IMR-90 (cell line): ENCODE measurements around the gene AKIP1. TPM values are rescaled to one million over a fixed set of nuclear protein-coding genes. Genes with fewer than 3 reads are reported as not detected.

ENCODE experiments used
- ATAC-seq: fragments of 200-7000 bp; cut with Tn5 transposase; 2 replicates; pipeline ENCODE4 v1.9.1; 2020; ENCODE audit warnings: low read depth, mild to moderate bottlenecking, moderate library complexity
- Bru-seq: library from RNA; stranded (reverse); fragments of 400-500 nt; gene quantifications from one replicate; lab custom pipeline; 2021; lab: Mats Ljungman, UMichigan
- BruChase-seq, 2 experiments: library from RNA; stranded (reverse); fragments of 400-500 nt; gene quantifications; one replicate each; lab custom pipeline; 2021; lab: Mats Ljungman, UMichigan
- BruUV-seq: library from RNA; stranded (reverse); fragments of 400-500 nt; replicated peaks from 2 replicates; lab custom pipeline; 2021; lab: Mats Ljungman, UMichigan
- CTCF ChIA-PET: fragments of 300-600 bp; formaldehyde crosslinking; extraction: SDS; loops from one replicate; lab custom pipeline; 2021; ENCODE audit warnings: antibody characterized with exemption; lab: Yijun Ruan, JAX
- POLR2A ChIA-PET: fragments of 300-600 bp; sonication (Branson Sonifier 250); formaldehyde crosslinking; loops from one replicate; lab custom pipeline; 2022; ENCODE audit warnings: antibody characterized with exemption; ENCODE audit not compliant: unreplicated experiment; lab: Charles Lee
- DNase-seq: peaks from one replicate; pipeline ENCODE4 v3.0.0; 2013
- H2AFZ ChIP-seq: replicated peaks from 2 replicates; pipeline ENCODE3; 2013; ENCODE audit warnings: low read length, mild to moderate bottlenecking; ENCODE audit not compliant: poor library complexity
- H2AK5ac ChIP-seq: 2 replicates; pipeline ENCODE4 v1.6.1; 2013; ENCODE audit warnings: low read depth, low read length, inconsistent platforms
- H2AK9ac ChIP-seq: replicated peaks from 2 replicates; pipeline ENCODE3; 2013; ENCODE audit warnings: mild to moderate bottlenecking, low read depth, low read length, moderate library complexity; ENCODE audit not compliant: poor library complexity
- H2BK120ac ChIP-seq: 2 replicates; pipeline ENCODE4 v1.6.1; 2013; ENCODE audit warnings: low read depth, low read length, inconsistent platforms
- H2BK15ac ChIP-seq: 3 replicates; pipeline ENCODE4 v1.6.1; 2013; ENCODE audit warnings: low read depth, low read length, inconsistent platforms
- H2BK20ac ChIP-seq: 2 replicates; pipeline ENCODE4 v1.6.1; 2013; ENCODE audit warnings: low read depth, mild to moderate bottlenecking, inconsistent platforms, low read length, moderate library complexity
- H2BK5ac ChIP-seq: 2 replicates; pipeline ENCODE4 v1.6.1; 2013; ENCODE audit warnings: mild to moderate bottlenecking, low read depth, low read length, inconsistent platforms; ENCODE audit not compliant: poor library complexity, severe bottlenecking
- H3K14ac ChIP-seq: replicated peaks from 2 replicates; pipeline ENCODE4 v1.6.1; 2013; ENCODE audit warnings: low read depth, low read length, inconsistent platforms
- H3K18ac ChIP-seq: 2 replicates; pipeline ENCODE4 v1.6.1; 2013; ENCODE audit warnings: low read depth, low read length, control low read depth
- H3K23ac ChIP-seq: 2 replicates; pipeline ENCODE4 v1.6.1; 2013; ENCODE audit warnings: low read depth, low read length, inconsistent platforms
- H3K27ac ChIP-seq: 2 replicates; pipeline ENCODE4 v1.5.1; 2013; ENCODE audit warnings: mild to moderate bottlenecking, control low read depth, low read length; ENCODE audit not compliant: insufficient read depth
- H3K27me3 ChIP-seq: 2 replicates; pipeline ENCODE4 v1.6.1; 2013; ENCODE audit warnings: low read length; ENCODE audit not compliant: control insufficient read depth, insufficient read depth
- H3K36me3 ChIP-seq: 2 replicates; pipeline ENCODE4 v1.6.1; 2013; ENCODE audit warnings: low read length, mixed read lengths; ENCODE audit not compliant: control insufficient read depth, insufficient read depth
- H3K4ac ChIP-seq: 2 replicates; pipeline ENCODE4 v1.6.1; 2013; ENCODE audit warnings: low read depth, low read length, inconsistent platforms
- H3K4me1 ChIP-seq: 2 replicates; pipeline ENCODE4 v1.6.1; 2013; ENCODE audit warnings: low read length, mixed read lengths; ENCODE audit not compliant: control insufficient read depth, insufficient read depth
- H3K4me2 ChIP-seq: 2 replicates; pipeline ENCODE4 v1.6.1; 2013; ENCODE audit warnings: low read depth, mild to moderate bottlenecking, control low read depth, low read length, moderate library complexity
- H3K4me3 ChIP-seq: 2 replicates; pipeline ENCODE4 v1.5.1; 2013; ENCODE audit warnings: low read depth, mild to moderate bottlenecking, control low read depth, low read length, moderate library complexity; ENCODE audit not compliant: insufficient read depth
- H3K56ac ChIP-seq: 2 replicates; pipeline ENCODE4 v1.6.1; 2013; ENCODE audit warnings: low read length, inconsistent platforms; ENCODE audit not compliant: insufficient read depth; ENCODE audit errors: extremely low read depth
- H3K79me1 ChIP-seq, 2 experiments: 2 replicates each; pipeline ENCODE4 v1.6.1; 2013; ENCODE audit warnings: low read length in 2 of 2, inconsistent platforms in 1 of 2, low read depth in 1 of 2
- H3K9ac ChIP-seq: 2 replicates; pipeline ENCODE4 v1.6.1; 2013; ENCODE audit warnings: low read depth, low read length, control low read depth
- H3K9me1 ChIP-seq: 2 replicates; pipeline ENCODE4 v1.6.1; 2013; ENCODE audit warnings: low read length, inconsistent platforms; ENCODE audit not compliant: insufficient read depth
- H3K9me3 ChIP-seq: 2 replicates; pipeline ENCODE4 v1.6.1; 2013; ENCODE audit warnings: low read length; ENCODE audit not compliant: control insufficient read depth, insufficient read depth
- H4K20me1 ChIP-seq: 2 replicates; pipeline ENCODE4 v1.6.1; 2013; ENCODE audit warnings: low read length, inconsistent platforms; ENCODE audit not compliant: insufficient read depth
- H4K5ac ChIP-seq: 2 replicates; pipeline ENCODE4 v1.6.1; 2013; ENCODE audit warnings: mild to moderate bottlenecking, low read depth, low read length, control low read depth
- H4K8ac ChIP-seq, 2 experiments: 2 replicates each; pipeline ENCODE4 v1.6.1; 2013; ENCODE audit warnings: low read depth in 2 of 2, low read length in 2 of 2, control low read depth in 1 of 2, inconsistent platforms in 1 of 2
- H4K91ac ChIP-seq: 2 replicates; pipeline ENCODE4 v1.6.1; 2013; ENCODE audit warnings: low read depth, low read length, inconsistent platforms; ENCODE audit not compliant: insufficient read depth
- BHLHE40 ChIP-seq: fragments of 150-350 bp; IDR thresholded peaks from 2 replicates; pipeline ENCODE4 v1.6.1; 2016; ENCODE audit warnings: mild to moderate bottlenecking, low read depth, low read length
- CEBPB ChIP-seq: IDR thresholded peaks from 2 replicates; pipeline ENCODE4 v1.6.1; 2012; ENCODE audit warnings: low read depth, low read length, improper control_type of control experiment
- CHD1 ChIP-seq: IDR thresholded peaks from 2 replicates; pipeline ENCODE4 v1.6.1; 2012; ENCODE audit warnings: low read depth, low read length, improper control_type of control experiment
- MAFK ChIP-seq: IDR thresholded peaks from 2 replicates; pipeline ENCODE4 v1.6.1; 2012; ENCODE audit warnings: low read depth, low read length, improper control_type of control experiment
- MAZ ChIP-seq: IDR thresholded peaks from 2 replicates; pipeline ENCODE4 v1.6.1; 2012; ENCODE audit warnings: low read depth, mild to moderate bottlenecking, low read length, improper control_type of control experiment, moderate library complexity, borderline replicate concordance
- MXI1 ChIP-seq: IDR thresholded peaks from 2 replicates; pipeline ENCODE4 v1.6.1; 2012; ENCODE audit warnings: low read depth, mild to moderate bottlenecking, low read length, moderate library complexity, borderline replicate concordance
- POLR2A ChIP-seq: IDR thresholded peaks from 2 replicates; pipeline ENCODE4 v1.6.1; 2012; ENCODE audit warnings: mild to moderate bottlenecking, low read depth, low read length
- RCOR1 ChIP-seq: IDR thresholded peaks from 2 replicates; pipeline ENCODE4 v1.6.1; 2012; ENCODE audit warnings: mild to moderate bottlenecking, low read length, improper control_type of control experiment; ENCODE audit not compliant: insufficient replicate concordance
- USF2 ChIP-seq: fragments of 150-350 bp; IDR thresholded peaks from 2 replicates; pipeline ENCODE4 v1.6.1; 2017; ENCODE audit warnings: mild to moderate bottlenecking, antibody characterized with exemption, low read length, low read depth
- WGBS, 2 experiments: methylation state at CpG; one replicate each; pipeline versions ENCODE4 v1.1.5 to v1.1.7; 2013; ENCODE audit warnings: missing lambda C conversion rate in 2 of 2; ENCODE audit not compliant: insufficient read length in 1 of 2; ENCODE audit errors: extremely low coverage in 2 of 2; 5-methylcytosine and 5-hydroxymethylcytosine counted together
- dilution Hi-C: fragments of 300-500 bp; cut with HindIII; formaldehyde crosslinking; loops from one replicate; pipeline ENCODE4 v1.14.3; 2018; ENCODE audit warnings: low sequenced_read_pairs; ENCODE audit not compliant: unreplicated experiment
- in situ Hi-C: fragments of 300-500 bp; cut with MboI; formaldehyde crosslinking; loops from 3 replicates; pipeline ENCODE4 v1.14.3; 2019; ENCODE audit warnings: low sequenced_read_pairs, inconsistent platforms, mixed read lengths
- intact Hi-C: fragments of 100-400 bp; cut with micrococcal nuclease; formaldehyde crosslinking; loops from 2 replicates; pipeline ENCODE4 v1.10.0; 2022
- long read RNA-seq: library from polyadenylated mRNA; unstranded; transcript quantifications from one replicate; pipeline ENCODE4 v2.0.0, GENCODE V29; 2021; ENCODE audit not compliant: unreplicated experiment
- polyA plus RNA-seq, 3 experiments: library from polyadenylated mRNA; depleted of rRNA; stranded (reverse); fragments of >200 nt; gene quantifications; 2 replicates each; pipeline ENCODE4 v1.2.3, GENCODE V29; 2012; ENCODE audit warnings: low replicate concordance in 1 of 3
- total RNA-seq: library from RNA; depleted of rRNA; stranded (reverse); fragments of >200 nt; gene quantifications from 2 replicates; pipeline ENCODE4 v1.2.3, GENCODE V29; 2012; rRNA removed
- TF ChIP-seq, protein P1 (sequence below): fragments of 150-350 bp; IDR thresholded peaks from 2 replicates; pipeline ENCODE4 v1.6.1; 2016; ENCODE audit warnings: low read depth, mild to moderate bottlenecking, low read length, moderate library complexity, borderline replicate concordance

AKIP1 gene, protein sequence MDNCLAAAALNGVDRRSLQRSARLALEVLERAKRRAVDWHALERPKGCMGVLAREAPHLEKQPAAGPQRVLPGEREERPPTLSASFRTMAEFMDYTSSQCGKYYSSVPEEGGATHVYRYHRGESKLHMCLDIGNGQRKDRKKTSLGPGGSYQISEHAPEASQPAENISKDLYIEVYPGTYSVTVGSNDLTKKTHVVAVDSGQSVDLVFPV
- total RNA-seq (27.8 and 33.9 TPM in 2 replicates), polyA plus RNA-seq (2012; rRNA removed) (30.6 and 36.0 TPM in 2 replicates), Bru-seq, nascent RNA (percentile 69 among the genes with signal in this experiment), BruChase-seq, experiment 1, labeled RNA remaining after a 6-hour chase (percentile 82 among the genes with signal in this experiment), BruChase-seq, experiment 2, labeled RNA remaining after a 2-hour chase (percentile 79 among the genes with signal in this experiment)
- 41.0 and 45.6 TPM in 2 replicates for polyA plus RNA-seq (2012; cell fraction: cytosol; rRNA removed)
- 18.1 and 30.7 TPM in 2 replicates for polyA plus RNA-seq (2012; cell fraction: nucleus; rRNA removed; ENCODE audit: low replicate concordance)
- long read RNA-seq, transcript AKIP1-203 (6 exons, 1,327 nt) = major isoform, 11 of 41 reads
- long read RNA-seq, transcript AKIP1-204 (4 exons, 1,084 nt) = major isoform, 11 of 41 reads
- long read RNA-seq, transcript AKIP1-210 (5 exons, 1,022 nt) = minor isoform, 5 of 41 reads
- long read RNA-seq, transcript AKIP1-201 (5 exons, 1,247 nt) = minor isoform, 9 of 41 reads
- long read RNA-seq, partial matches to known transcripts = 0 of 41 reads
- long read RNA-seq, other reads (novel, unspliced or antisense) = 2 of 41 reads

DNA sequence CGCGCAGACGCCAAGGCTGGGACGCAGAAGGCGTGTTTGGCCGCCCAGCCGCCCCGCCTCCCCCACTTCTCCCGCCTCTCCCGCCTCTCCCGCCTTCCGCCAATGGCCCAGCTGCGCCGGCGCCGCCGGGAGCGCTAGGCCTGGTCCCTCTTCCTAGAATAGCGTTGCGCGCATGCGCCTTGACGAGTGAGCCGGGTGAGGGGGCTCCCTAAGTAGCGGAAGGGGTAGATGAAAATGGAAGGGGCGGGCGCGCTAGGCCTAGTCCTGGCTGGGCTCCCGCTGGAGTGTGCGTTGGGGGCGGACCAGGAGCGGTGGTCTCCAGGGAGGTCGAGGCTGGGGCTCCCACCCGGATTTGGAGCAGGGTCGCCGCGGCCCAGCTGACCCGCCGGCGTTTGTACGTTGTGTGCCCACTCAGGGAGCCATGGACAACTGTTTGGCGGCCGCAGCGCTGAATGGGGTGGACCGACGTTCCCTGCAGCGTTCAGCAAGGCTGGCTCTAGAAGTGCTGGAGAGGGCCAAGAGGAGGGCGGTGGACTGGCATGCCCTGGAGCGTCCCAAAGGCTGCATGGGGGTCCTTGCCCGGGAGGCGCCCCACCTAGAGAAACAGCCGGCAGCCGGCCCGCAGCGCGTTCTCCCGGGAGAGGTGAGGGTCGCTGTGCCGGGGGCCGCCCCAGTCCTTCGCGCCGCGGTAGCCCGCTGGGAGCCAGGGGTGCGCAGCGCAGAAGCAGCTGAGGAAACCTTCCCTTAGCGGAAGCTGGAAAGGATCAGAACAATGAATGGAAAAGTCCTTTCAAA is at the start of gene AKIP1:
AKIP1 (plus strand) TSS at position 161 of the 795 bp plus-strand sequence; CDS start at position 422, 261 bp downstream.
- peak within 1 kb of the TSS; percentile 90 for H3K56ac ChIP-seq
- H3K27me3 ChIP-seq = no peaks in the 10 kb centered on the region
- peak within 1 kb of the TSS; percentile 87 for H3K18ac ChIP-seq
- H3K4me3 ChIP-seq = peak within 1 kb of the TSS; percentile 91
- H3K9ac ChIP-seq = peak within 1 kb of the TSS; percentile 79
- in situ Hi-C loops (loop anchor here (5.0 kb wide), 1 partner anchor 46 kb away; no protein-coding TSS in a partner anchor), dilution Hi-C loops (no loop called here), intact Hi-C loops (loop anchor here (2.0 to 10.0 kb wide), 5 partner anchors 84 to 596 kb away; a partner anchor contains a TSS)
- H3K79me1 ChIP-seq = peaks cover 19 to 39% of the 10 kb centered on the region in 2 experiments
- peak within 1 kb of the TSS; percentile 71 for H2BK120ac ChIP-seq
- peak within 1 kb of the TSS; percentile 74; the same call in 1 of the 3 replicates for H2BK15ac ChIP-seq
- H3K14ac ChIP-seq = peak within 1 kb of the TSS; percentile 96
- no peaks in the 10 kb centered on the region for H3K9me3 ChIP-seq
- H3K4me2 ChIP-seq = peak within 1 kb of the TSS; percentile 100
- H3K23ac ChIP-seq = peak within 1 kb of the TSS; percentile 96
- H3K9me1 ChIP-seq = peaks cover 6% of the 10 kb centered on the region; the same call in 1 of the 2 replicates
- H4K8ac ChIP-seq = peak within 1 kb of the TSS; percentile 87 to 95
- peaks cover 11% of the 10 kb centered on the region for H3K4me1 ChIP-seq
- H3K4ac ChIP-seq = peak within 1 kb of the TSS; percentile 97
- H2AK9ac ChIP-seq = peak within 1 kb of the TSS; percentile 99
- peak; percentile 92 for ATAC-seq
- peak within 1 kb of the TSS; percentile 98 for H2AFZ ChIP-seq
- 0% methylated on average over 18 of the region's 68 CpGs; no CpG with 5 or more reads in 1 of the 2 experiments for WGBS, 2 experiments
- peak within 1 kb of the TSS; percentile 97 for H3K27ac ChIP-seq
- peak within 1 kb of the TSS; percentile 89 for H2BK5ac ChIP-seq
- BruUV-seq = no TSS peak
- ChIA-PET POLR2A (interaction anchor here (0.5 to 0.6 kb wide), 4 partner anchors 22 to 101 kb away, joined by 3 to 5 read pairs (median 4); a partner anchor contains a TSS), CTCF (interaction anchor here (1.0 to 1.6 kb wide), 2 partner anchors 40 to 77 kb away, joined by 3 to 5 read pairs; no protein-coding TSS in a partner anchor)
- peak within 1 kb of the TSS; percentile 97 for H4K5ac ChIP-seq
- peak within 1 kb of the TSS; percentile 94 for H4K91ac ChIP-seq
- peak; percentile 94 for DNase-seq
- peak within 1 kb of the TSS; percentile 73 for H2AK5ac ChIP-seq
- H2BK20ac ChIP-seq = 0 out of 2 replicates have a peak within 1 kb of the TSS, but pooled peaks have one; percentile 15
- H3K36me3 ChIP-seq = no peaks in the 10 kb centered on the region; the same call in 1 of the 2 replicates
- 0 out of 2 replicates have a peak, but pooled peaks cover 3% of the 10 kb centered on the region for H4K20me1 ChIP-seq
- TF ChIP-seq MXI1 = peak; percentile 14; the same call in 1 of the 2 replicates
- TF ChIP-seq CEBPB = no peak
- TF ChIP-seq MAZ = peak; percentile 71; the same call in 1 of the 2 replicates
- TF ChIP-seq USF2 = no peak
- no peak for TF ChIP-seq RCOR1
- TF ChIP-seq POLR2A = 0 out of 2 replicates have a peak, but pooled peaks have one; percentile 24
- no peak for TF ChIP-seq CHD1
- no peak for TF ChIP-seq BHLHE40
- TF ChIP-seq MAFK = no peak
- TF ChIP-seq, protein P1, sequence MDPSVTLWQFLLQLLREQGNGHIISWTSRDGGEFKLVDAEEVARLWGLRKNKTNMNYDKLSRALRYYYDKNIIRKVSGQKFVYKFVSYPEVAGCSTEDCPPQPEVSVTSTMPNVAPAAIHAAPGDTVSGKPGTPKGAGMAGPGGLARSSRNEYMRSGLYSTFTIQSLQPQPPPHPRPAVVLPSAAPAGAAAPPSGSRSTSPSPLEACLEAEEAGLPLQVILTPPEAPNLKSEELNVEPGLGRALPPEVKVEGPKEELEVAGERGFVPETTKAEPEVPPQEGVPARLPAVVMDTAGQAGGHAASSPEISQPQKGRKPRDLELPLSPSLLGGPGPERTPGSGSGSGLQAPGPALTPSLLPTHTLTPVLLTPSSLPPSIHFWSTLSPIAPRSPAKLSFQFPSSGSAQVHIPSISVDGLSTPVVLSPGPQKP = no peak
